ENCODE measurements around the gene MBNL2. TPM values are rescaled to one million over a fixed set of nuclear protein-coding genes. Genes with fewer than 3 reads are reported as not detected.

The MBNL2 gene
- total and polyA plus RNA-seq, 2 experiments from 2014 or later: 46.7 to 79.5 TPM

DNA sequence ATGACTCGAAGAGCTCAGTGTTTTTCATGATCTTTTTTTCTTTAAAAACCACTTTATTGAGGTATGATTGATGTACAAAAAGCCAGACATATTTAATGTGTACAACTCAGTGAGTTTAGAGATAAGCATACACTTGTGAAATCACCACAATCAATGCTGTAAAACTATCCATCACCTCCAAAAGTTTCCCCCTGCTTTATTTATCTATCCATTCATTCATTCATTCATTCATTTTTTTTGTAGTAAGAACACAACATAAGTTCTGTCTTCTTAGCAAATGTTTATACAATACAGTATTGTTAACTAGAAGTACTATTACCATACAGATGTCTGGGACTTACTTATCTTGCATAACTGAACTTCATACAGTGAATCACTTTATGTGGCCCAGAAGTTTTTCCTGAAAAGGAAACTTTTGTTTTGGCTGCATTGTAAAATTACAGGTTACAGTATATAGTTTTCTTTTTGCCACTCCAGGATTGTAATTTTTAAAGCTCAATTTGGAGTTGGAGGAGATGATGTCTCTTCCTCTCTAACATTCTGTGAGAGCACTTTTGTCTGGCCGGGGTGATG, 218.6 kb downstream of the MBNL2 start:
- no peak overlapping the region for H2AFZ ChIP-seq
- 35 to 70% methylated on average over 2 of the region's 2 CpGs for WGBS, 2 experiments (ENCODE audit: low coverage in 1 of 2, low lambda C conversion rate in 2 of 2, missing lambda C conversion rate in 2 of 2)
- TF ChIP-seq EZH2phosphoT487 (IDR thresholded peaks at IDR 0.05; ENCODE audit: insufficient read depth, low read depth): no peak
- TF ChIP-seq EZH2 (IDR thresholded peaks at IDR 0.05; ENCODE audit: insufficient read depth, poor library complexity, severe bottlenecking): no peak
- no peaks in the 10 kb centered on the region for H3K27me3 ChIP-seq (replicated peaks; ENCODE audit: insufficient read depth)
- H3K4me1 ChIP-seq (ENCODE audit: insufficient read depth): peaks cover 32% of the 10 kb centered on the region; the same call in 1 of the 2 replicates
- peaks cover 91% of the 10 kb centered on the region for H3K79me2 ChIP-seq (ENCODE audit: insufficient read depth)
- H3K9me2 ChIP-seq (ENCODE audit: insufficient read depth): no peaks in the 10 kb centered on the region
- DNase-seq: peak; percentile 57
- no peak overlapping the region for H3K27ac ChIP-seq
- H3F3A ChIP-seq (ENCODE audit: insufficient read depth): no peaks in the 10 kb centered on the region
- H3K4me3 ChIP-seq: no peak overlapping the region
- H3K9ac ChIP-seq: no peak overlapping the region
- H4K20me1 ChIP-seq (ENCODE audit: insufficient read depth): no peaks in the 10 kb centered on the region
- no peak overlapping the region for H3K4me2 ChIP-seq (ENCODE audit: unreplicated experiment)
- H3K9me3 ChIP-seq (ENCODE audit: low read depth): no peaks in the 10 kb centered on the region
- H3K36me3 ChIP-seq (ENCODE audit: low read depth): no peaks in the 10 kb centered on the region
- in situ Hi-C loops (cut with MboI): no loop called here

DNA sequence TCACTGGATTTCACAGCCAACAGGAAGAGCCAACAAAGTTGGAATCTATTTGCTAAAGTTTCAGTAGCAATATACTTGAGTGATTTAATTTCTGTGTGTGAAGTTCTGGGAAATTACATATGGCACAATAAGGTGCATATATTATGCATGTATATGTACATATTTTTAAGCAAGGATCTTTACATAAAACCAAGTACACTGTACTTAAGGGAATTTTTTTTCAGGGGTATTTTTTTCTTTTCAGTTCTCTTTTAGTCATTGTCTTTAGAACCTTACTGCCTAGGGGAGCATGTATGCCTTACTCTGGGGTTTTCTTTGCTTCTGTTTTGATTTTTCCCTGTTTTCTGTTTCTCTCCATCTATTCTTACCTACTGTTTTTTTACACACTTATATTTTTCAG, 219.2 kb downstream of the MBNL2 start:
- H3K27ac ChIP-seq: no peak overlapping the region
- H3K4me2 ChIP-seq (ENCODE audit: unreplicated experiment): no peak overlapping the region
- no peaks in the 10 kb centered on the region for H3K9me3 ChIP-seq (ENCODE audit: low read depth)
- no peak overlapping the region for H3K4me3 ChIP-seq
- peaks cover 25% of the 10 kb centered on the region; the same call in 1 of the 2 replicates for H3K4me1 ChIP-seq (ENCODE audit: insufficient read depth)
- TF ChIP-seq EZH2 (IDR thresholded peaks at IDR 0.05; ENCODE audit: insufficient read depth, poor library complexity, severe bottlenecking): no peak
- TF ChIP-seq EZH2phosphoT487 (IDR thresholded peaks at IDR 0.05; ENCODE audit: insufficient read depth, low read depth): no peak
- no peak for DNase-seq
- no peaks in the 10 kb centered on the region for H3K9me2 ChIP-seq (ENCODE audit: insufficient read depth)
- in situ Hi-C loops (cut with MboI): no loop called here
- H3K27me3 ChIP-seq (replicated peaks; ENCODE audit: insufficient read depth): no peaks in the 10 kb centered on the region
- no peaks in the 10 kb centered on the region for H3F3A ChIP-seq (ENCODE audit: insufficient read depth)
- no peak overlapping the region for H3K9ac ChIP-seq
- H3K79me2 ChIP-seq (ENCODE audit: insufficient read depth): peaks cover 91% of the 10 kb centered on the region
- no peak overlapping the region for H2AFZ ChIP-seq
- H3K36me3 ChIP-seq (ENCODE audit: low read depth): no peaks in the 10 kb centered on the region
- no peaks in the 10 kb centered on the region for H4K20me1 ChIP-seq (ENCODE audit: insufficient read depth)

Small RNA genes within 50 kb of the gene (small RNA-seq; reads per million reads assigned to genes)
- gene AL442067.1 (ENCODE audit: low read depth, low replicate concordance) (not detected), gene RNA5SP37 (ENCODE audit: low read depth, low replicate concordance) (not detected)

Other genes with a start within 250 kb of the MBNL2 start
- gene OXGR1, start 227.9 kb upstream of the MBNL2 start, total RNA-seq (2014; rRNA removed; shearing (Covaris generic)): not detected in 2 replicates
- gene OXGR1, start 227.9 kb upstream of the MBNL2 start, polyA plus RNA-seq (2016; fragmentation: Nextera tagmentation; extraction: Ambion mirVana): not detected in 2 replicates
- 22.3 and 23.9 TPM in 2 replicates for gene RAP2A, start 211.8 kb downstream of the MBNL2 start, total RNA-seq (2014; rRNA removed; shearing (Covaris generic))
- 3.4 and 3.8 TPM in 2 replicates for gene RAP2A, start 211.8 kb downstream of the MBNL2 start, polyA plus RNA-seq (2016; fragmentation: Nextera tagmentation; extraction: Ambion mirVana)